ENCODE data around the gene SLC6A18. TPM values are rescaled to one million over a fixed set of nuclear protein-coding genes. Genes with fewer than 3 reads are reported as not detected.

The SLC6A18 gene
- total and polyA plus RNA-seq, 9 donors = not detected

DNA sequence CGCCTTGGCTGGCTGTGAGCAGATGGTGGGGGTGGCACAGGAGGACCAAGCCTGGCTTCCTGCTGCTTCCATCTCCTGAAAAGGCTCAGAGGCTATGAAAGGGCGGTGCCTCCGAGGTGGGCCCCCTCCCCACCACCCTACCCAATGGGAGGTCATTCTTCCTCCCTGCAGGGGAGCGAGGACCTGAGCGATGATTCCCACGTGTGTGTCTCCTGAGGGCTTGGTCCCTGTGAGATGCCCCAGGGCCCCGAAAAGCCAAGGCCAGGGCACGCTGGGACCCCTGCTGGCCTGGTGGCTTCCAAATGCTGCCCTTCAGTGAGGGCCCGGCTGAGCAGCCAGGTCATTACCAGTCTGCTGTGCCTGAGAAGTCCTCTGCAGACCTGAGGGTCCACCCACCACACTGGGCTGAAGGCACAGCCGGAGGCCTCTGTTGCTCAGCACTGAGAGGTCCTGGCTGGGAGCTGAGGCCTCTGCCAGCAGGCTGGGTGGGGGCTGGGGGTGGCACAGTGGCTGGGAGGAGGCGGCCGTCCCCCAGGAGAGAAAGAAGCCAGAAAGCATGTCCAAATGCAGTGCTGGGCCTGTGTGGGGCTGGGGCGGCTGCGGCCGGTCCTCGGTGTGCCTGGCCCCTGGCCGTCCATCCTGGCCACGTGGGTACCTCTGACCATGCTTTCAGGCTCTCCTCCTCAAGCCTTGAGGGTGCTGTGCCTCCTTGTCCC lies 37.8 kb upstream of the SLC6A18 start:
- Histone ChIP-seq H3K4me1 (ENCODE audit: control insufficient read depth, insufficient read depth, low read length) (peaks cover 13% of the 10 kb centered on the region), H3K27ac (ENCODE audit: low read length) (no peak overlapping the region), H3K4me3 (ENCODE audit: low read length) (no peak overlapping the region), H3K27me3 (ENCODE audit: control insufficient read depth, insufficient read depth, low read length) (peaks cover 17% of the 10 kb centered on the region), H3K36me3 (ENCODE audit: control insufficient read depth, insufficient read depth, low read length) (no peaks in the 10 kb centered on the region), H3K9me3 (replicated peaks; ENCODE audit: control insufficient read depth, low read depth, low read length) (no peaks in the 10 kb centered on the region)
- 80% methylated on average over 16 of the region's 18 CpGs for WGBS (ENCODE audit: insufficient coverage)
- DNase-seq = no peak

DNA sequence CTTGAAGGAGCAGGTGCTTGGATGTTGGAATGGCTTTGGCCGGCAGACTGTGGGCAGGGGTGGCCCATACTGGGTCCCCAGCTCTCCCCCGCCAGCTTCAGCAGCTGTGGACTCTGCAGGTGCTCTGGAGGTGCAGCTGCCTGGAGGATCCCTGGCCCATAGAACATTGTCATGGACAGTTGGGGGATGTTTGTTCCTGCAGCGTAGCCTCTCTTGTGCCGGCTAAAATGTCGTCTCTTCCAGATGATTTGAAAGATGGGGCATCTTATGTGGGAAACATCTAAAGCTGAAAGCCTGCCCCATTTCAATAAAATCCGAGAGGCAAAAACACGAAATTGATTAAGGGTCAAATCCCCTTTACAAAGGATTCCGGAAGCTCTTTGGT lies 37.2 kb upstream of the SLC6A18 start:
- DNase-seq = no peak
- Histone ChIP-seq H3K4me1 (ENCODE audit: control insufficient read depth, insufficient read depth, low read length) (peaks cover 7% of the 10 kb centered on the region), H3K27ac (ENCODE audit: low read length) (no peak overlapping the region), H3K36me3 (ENCODE audit: control insufficient read depth, insufficient read depth, low read length) (no peaks in the 10 kb centered on the region), H3K9me3 (replicated peaks; ENCODE audit: control insufficient read depth, low read depth, low read length) (no peaks in the 10 kb centered on the region), H3K4me3 (ENCODE audit: low read length) (no peak overlapping the region), H3K27me3 (ENCODE audit: control insufficient read depth, insufficient read depth, low read length) (peaks cover 20% of the 10 kb centered on the region)
- 63% methylated on average over 4 of the region's 8 CpGs for WGBS (ENCODE audit: insufficient coverage)

DNA sequence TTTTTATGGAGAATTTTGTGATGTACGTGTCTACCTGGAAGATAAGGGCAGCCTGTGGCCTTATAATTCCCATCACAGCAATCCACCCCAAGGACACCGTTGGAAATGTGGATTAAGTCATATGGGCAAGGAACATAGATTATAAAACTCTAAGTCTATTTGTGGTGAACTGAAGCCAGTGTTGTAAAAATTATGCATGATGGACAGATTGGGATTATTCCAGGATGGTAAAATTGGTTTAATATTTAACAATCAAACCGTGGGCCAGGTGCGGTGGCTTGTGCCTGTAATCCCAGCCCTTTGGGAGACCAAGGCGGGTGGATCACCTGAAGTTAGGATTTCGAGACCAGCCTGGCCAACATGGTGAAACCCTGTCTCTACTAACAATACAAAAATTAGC lies 36.7 kb upstream of the SLC6A18 start:
- Histone ChIP-seq H3K27ac (ENCODE audit: low read length) (no peak overlapping the region), H3K36me3 (ENCODE audit: control insufficient read depth, insufficient read depth, low read length) (no peaks in the 10 kb centered on the region), H3K27me3 (ENCODE audit: control insufficient read depth, insufficient read depth, low read length) (peaks cover 25% of the 10 kb centered on the region), H3K9me3 (replicated peaks; ENCODE audit: control insufficient read depth, low read depth, low read length) (no peaks in the 10 kb centered on the region), H3K4me1 (ENCODE audit: control insufficient read depth, insufficient read depth, low read length) (peaks cover 4% of the 10 kb centered on the region), H3K4me3 (ENCODE audit: low read length) (no peak overlapping the region)
- WGBS (ENCODE audit: insufficient coverage) = 0% methylated on average over 1 of the region's 6 CpGs
- DNase-seq = no peak

DNA sequence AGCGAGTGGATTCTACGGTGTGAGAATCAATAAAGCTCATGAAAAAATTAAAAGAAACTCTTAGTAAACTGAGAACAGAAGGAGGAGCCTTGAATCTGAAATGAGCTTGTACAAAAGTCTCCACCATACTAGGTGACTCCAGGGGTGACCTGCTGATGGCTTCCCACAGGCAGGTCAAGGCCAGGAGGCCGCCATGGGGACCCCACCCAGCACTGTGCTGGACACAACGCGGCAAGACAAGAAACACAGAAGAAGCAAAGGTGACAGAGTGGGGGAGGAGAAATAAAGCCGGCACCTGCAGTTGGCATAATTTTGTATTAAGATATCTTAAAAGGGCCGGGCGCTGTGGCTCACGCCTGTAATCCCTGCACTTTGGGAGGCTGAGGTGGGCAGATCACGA lies 35.9 kb upstream of the SLC6A18 start:
- H3K9me3 ChIP-seq (replicated peaks; ENCODE audit: control insufficient read depth, low read depth, low read length) = no peaks in the 10 kb centered on the region
- no peaks in the 10 kb centered on the region for H3K36me3 ChIP-seq (ENCODE audit: control insufficient read depth, insufficient read depth, low read length)
- no peak for DNase-seq
- no peak overlapping the region for H3K4me3 ChIP-seq (ENCODE audit: low read length)
- H3K4me1 ChIP-seq (ENCODE audit: control insufficient read depth, insufficient read depth, low read length) = peaks cover 4% of the 10 kb centered on the region
- WGBS (ENCODE audit: insufficient coverage) = 82% methylated on average over 7 of the region's 10 CpGs
- H3K27ac ChIP-seq (ENCODE audit: low read length) = no peak overlapping the region
- H3K27me3 ChIP-seq (ENCODE audit: control insufficient read depth, insufficient read depth, low read length) = peaks cover 28% of the 10 kb centered on the region

DNA sequence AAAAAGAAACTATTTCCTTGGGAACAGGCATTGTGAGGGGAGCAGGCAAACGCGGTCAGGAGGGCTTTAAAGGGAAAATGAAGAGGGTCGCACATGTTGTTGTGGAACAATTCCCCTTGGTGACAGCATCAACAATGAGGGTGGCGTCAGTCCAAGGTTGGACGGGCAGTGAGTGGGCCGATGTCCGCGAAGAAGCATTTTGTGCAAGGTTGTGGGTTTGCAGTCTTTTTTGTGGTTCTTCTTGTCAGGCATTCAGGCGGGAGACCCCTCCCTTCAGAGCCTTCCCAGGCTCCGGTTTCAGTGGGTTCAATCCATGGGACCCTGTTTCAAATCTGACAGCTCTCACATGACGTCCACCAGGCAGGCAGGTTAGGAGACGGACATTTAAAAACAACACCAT lies 34.9 kb upstream of the SLC6A18 start:
- 53% methylated on average over 5 of the region's 12 CpGs for WGBS (ENCODE audit: insufficient coverage)
- DNase-seq = no peak
- H3K36me3 ChIP-seq (ENCODE audit: control insufficient read depth, insufficient read depth, low read length) = no peaks in the 10 kb centered on the region
- no peaks in the 10 kb centered on the region for H3K9me3 ChIP-seq (replicated peaks; ENCODE audit: control insufficient read depth, low read depth, low read length)
- peaks cover 28% of the 10 kb centered on the region for H3K27me3 ChIP-seq (ENCODE audit: control insufficient read depth, insufficient read depth, low read length)
- H3K4me1 ChIP-seq (ENCODE audit: control insufficient read depth, insufficient read depth, low read length) = peaks cover 4% of the 10 kb centered on the region
- H3K27ac ChIP-seq (ENCODE audit: low read length) = no peak overlapping the region
- H3K4me3 ChIP-seq (ENCODE audit: low read length) = no peak overlapping the region

DNA sequence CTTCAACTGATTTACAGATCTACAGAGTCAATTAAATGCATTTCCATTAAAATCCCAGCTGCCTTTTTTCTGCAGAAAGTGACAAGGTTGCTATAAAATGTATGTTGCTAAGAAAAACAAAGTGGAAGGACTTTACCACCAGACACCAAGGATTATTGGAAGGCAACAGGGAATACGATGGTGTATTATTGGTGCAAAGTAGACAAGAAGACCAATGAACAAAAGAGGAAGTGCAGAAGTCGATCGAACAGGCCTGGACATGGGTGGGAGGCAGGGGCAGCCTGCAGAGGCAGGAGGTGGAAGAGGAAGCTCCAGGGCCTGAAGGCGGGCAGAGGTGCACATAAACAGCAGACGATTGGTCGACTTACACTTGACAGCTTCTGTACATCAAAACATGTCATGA lies 34.3 kb upstream of the SLC6A18 start:
- H3K36me3 ChIP-seq (ENCODE audit: control insufficient read depth, insufficient read depth, low read length) = no peaks in the 10 kb centered on the region
- H3K27me3 ChIP-seq (ENCODE audit: control insufficient read depth, insufficient read depth, low read length) = peaks cover 26% of the 10 kb centered on the region
- 21% methylated on average over 6 of the region's 6 CpGs for WGBS (ENCODE audit: insufficient coverage)
- H3K9me3 ChIP-seq (replicated peaks; ENCODE audit: control insufficient read depth, low read depth, low read length) = no peaks in the 10 kb centered on the region
- no peak for DNase-seq
- peaks cover 3% of the 10 kb centered on the region for H3K4me1 ChIP-seq (ENCODE audit: control insufficient read depth, insufficient read depth, low read length)
- no peak overlapping the region for H3K27ac ChIP-seq (ENCODE audit: low read length)
- no peak overlapping the region for H3K4me3 ChIP-seq (ENCODE audit: low read length)

DNA sequence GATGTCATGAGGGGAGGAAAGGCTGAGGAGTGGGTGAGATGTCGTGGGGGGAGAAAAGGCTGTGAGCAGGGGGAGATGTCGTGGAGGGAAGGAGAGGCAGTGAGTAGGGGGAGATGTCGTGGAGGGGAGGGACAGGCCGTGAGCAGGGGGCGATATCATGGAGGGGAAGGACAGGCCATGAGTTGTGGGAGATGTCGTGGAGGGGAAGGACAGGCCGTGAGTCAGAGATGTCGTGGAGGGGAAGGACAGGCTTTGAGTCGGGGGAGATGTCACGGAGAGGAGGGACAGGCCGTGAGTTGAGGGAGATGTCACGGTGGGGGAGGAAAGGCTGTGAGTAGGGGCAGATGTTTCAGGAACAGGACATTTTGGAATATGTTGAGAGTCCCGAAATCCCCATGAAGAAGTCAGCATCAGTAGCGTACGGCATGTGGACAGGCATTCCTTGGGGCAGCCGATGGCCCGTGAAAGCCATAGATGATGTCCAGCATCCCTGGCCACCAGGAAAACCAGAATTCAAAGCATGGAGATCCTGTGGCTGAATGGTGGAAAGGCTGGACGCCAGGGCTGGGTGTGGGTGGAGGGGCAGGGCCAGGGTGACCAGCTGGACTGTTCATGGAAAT lies 32.1 kb upstream of the SLC6A18 start:
- H3K9me3 ChIP-seq (replicated peaks; ENCODE audit: control insufficient read depth, low read depth, low read length) = no peaks in the 10 kb centered on the region
- no peak for DNase-seq
- no peak overlapping the region for H3K4me3 ChIP-seq (ENCODE audit: low read length)
- no peak overlapping the region for H3K27ac ChIP-seq (ENCODE audit: low read length)
- WGBS (ENCODE audit: insufficient coverage) = 61% methylated on average over 18 of the region's 18 CpGs
- peaks cover 31% of the 10 kb centered on the region for H3K27me3 ChIP-seq (ENCODE audit: control insufficient read depth, insufficient read depth, low read length)
- H3K4me1 ChIP-seq (ENCODE audit: control insufficient read depth, insufficient read depth, low read length) = no peaks in the 10 kb centered on the region
- H3K36me3 ChIP-seq (ENCODE audit: control insufficient read depth, insufficient read depth, low read length) = no peaks in the 10 kb centered on the region

DNA sequence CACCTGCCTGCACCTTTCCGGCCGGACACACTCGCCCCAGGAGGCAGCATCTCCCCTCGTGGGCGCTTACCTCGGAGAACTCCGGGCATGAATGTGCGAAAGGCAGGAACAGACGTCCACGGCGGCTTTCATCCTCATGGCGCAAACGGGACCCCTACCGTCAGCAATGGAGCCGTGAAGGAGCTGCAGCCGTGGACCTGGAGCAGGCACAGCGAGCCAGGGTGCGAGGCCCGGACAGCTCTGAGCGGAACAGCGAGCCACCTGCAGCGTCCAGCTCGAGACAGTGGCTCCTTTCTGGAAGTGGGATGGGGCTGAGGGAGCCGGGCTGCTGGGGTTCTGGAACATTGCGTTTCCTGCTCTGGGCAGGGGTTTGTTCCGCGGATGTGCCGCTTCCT lies 31.6 kb upstream of the SLC6A18 start:
- H3K9me3 ChIP-seq (replicated peaks; ENCODE audit: control insufficient read depth, low read depth, low read length) = no peaks in the 10 kb centered on the region
- WGBS (ENCODE audit: insufficient coverage) = 63% methylated on average over 28 of the region's 28 CpGs
- no peak for DNase-seq
- H3K27me3 ChIP-seq (ENCODE audit: control insufficient read depth, insufficient read depth, low read length) = peaks cover 32% of the 10 kb centered on the region
- H3K4me1 ChIP-seq (ENCODE audit: control insufficient read depth, insufficient read depth, low read length) = no peaks in the 10 kb centered on the region
- no peaks in the 10 kb centered on the region for H3K36me3 ChIP-seq (ENCODE audit: control insufficient read depth, insufficient read depth, low read length)
- H3K27ac ChIP-seq (ENCODE audit: low read length) = no peak overlapping the region
- H3K4me3 ChIP-seq (ENCODE audit: low read length) = no peak overlapping the region

DNA sequence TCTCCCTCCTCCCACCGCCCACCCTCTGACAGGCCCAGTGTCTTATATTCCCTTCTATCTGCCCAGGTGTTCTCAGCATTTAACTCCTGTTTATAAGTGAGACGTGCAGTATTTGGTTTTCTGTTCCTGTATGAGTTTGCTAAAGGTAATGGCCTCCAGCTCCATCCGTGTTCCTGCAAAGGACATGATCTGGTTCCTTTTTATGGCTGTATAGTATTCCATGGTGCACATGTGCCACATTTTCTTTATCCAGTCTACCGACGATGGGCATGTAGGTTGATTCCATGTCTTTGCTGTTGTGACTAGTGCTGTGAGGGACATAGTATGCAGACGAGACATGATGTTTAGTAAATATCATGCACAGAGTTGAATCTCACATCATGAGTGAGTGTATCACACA lies 30.8 kb upstream of the SLC6A18 start:
- peaks cover 30% of the 10 kb centered on the region for H3K27me3 ChIP-seq (ENCODE audit: control insufficient read depth, insufficient read depth, low read length)
- H3K4me1 ChIP-seq (ENCODE audit: control insufficient read depth, insufficient read depth, low read length) = no peaks in the 10 kb centered on the region
- H3K4me3 ChIP-seq (ENCODE audit: low read length) = no peak overlapping the region
- WGBS (ENCODE audit: insufficient coverage) = 100% methylated on average over 1 of the region's 6 CpGs
- H3K9me3 ChIP-seq (replicated peaks; ENCODE audit: control insufficient read depth, low read depth, low read length) = no peaks in the 10 kb centered on the region
- H3K27ac ChIP-seq (ENCODE audit: low read length) = no peak overlapping the region
- no peaks in the 10 kb centered on the region for H3K36me3 ChIP-seq (ENCODE audit: control insufficient read depth, insufficient read depth, low read length)
- DNase-seq = no peak

DNA sequence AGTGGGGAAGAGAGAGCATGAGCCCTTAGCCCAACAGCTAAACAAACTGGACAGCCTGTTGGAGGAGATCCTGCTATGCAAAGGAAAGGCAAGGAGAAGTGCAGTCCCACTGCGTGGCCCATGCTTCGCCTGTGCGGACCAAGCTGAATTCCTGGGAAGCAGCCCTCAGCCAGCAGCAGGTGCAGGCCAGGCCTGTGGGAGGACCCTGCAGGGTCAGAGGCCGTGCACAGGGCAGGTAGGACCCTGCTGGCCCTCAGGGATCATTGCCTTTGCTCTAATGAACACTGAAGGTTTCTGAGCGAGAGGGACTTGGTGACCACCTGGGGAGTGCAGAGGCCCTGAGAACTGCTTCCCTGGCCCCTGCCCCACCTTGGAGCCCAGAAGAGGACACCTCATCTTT lies 29.7 kb upstream of the SLC6A18 start:
- peaks cover 27% of the 10 kb centered on the region for H3K27me3 ChIP-seq (ENCODE audit: control insufficient read depth, insufficient read depth, low read length)
- no peaks in the 10 kb centered on the region for H3K36me3 ChIP-seq (ENCODE audit: control insufficient read depth, insufficient read depth, low read length)
- no peaks in the 10 kb centered on the region for H3K9me3 ChIP-seq (replicated peaks; ENCODE audit: control insufficient read depth, low read depth, low read length)
- no peak for DNase-seq
- no peak overlapping the region for H3K4me3 ChIP-seq (ENCODE audit: low read length)
- no peaks in the 10 kb centered on the region for H3K4me1 ChIP-seq (ENCODE audit: control insufficient read depth, insufficient read depth, low read length)
- H3K27ac ChIP-seq (ENCODE audit: low read length) = no peak overlapping the region
- WGBS (ENCODE audit: insufficient coverage) = 80% methylated on average over 5 of the region's 5 CpGs

Measured in muscle of leg (tissue), 11 donors.